Choroid plexus epithelial cell (primary cell): ENCODE results near the gene ZKSCAN8.

Experiments used
- DNase-seq: peaks from one replicate; pipeline ENCODE4 v3.0.0-alpha.2; 2010; ENCODE audit warnings: low read depth
- H3K4me3 ChIP-seq: 2 replicates; pipeline ENCODE4 v1.5.1; 2011; ENCODE audit warnings: low read depth, mild to moderate bottlenecking, control low read depth, low read length, moderate library complexity
- TF ChIP-seq, protein P1 (sequence below): conservative IDR thresholded peaks from 2 replicates; pipeline ENCODE4 v1.5.1; 2011; ENCODE audit warnings: low read depth, mild to moderate bottlenecking, control low read depth, inconsistent platforms, low read length, moderate library complexity

ZKSCAN8 gene

GRCh38 chr6:28205879-28206278 is 64.2 kb downstream of the ZKSCAN8 start:
- no peak overlapping the region for H3K4me3 ChIP-seq
- no peak for DNase-seq
- TF ChIP-seq, protein P1, sequence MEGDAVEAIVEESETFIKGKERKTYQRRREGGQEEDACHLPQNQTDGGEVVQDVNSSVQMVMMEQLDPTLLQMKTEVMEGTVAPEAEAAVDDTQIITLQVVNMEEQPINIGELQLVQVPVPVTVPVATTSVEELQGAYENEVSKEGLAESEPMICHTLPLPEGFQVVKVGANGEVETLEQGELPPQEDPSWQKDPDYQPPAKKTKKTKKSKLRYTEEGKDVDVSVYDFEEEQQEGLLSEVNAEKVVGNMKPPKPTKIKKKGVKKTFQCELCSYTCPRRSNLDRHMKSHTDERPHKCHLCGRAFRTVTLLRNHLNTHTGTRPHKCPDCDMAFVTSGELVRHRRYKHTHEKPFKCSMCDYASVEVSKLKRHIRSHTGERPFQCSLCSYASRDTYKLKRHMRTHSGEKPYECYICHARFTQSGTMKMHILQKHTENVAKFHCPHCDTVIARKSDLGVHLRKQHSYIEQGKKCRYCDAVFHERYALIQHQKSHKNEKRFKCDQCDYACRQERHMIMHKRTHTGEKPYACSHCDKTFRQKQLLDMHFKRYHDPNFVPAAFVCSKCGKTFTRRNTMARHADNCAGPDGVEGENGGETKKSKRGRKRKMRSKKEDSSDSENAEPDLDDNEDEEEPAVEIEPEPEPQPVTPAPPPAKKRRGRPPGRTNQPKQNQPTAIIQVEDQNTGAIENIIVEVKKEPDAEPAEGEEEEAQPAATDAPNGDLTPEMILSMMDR, result no peak

GRCh38 chr6:28206527-28206926 is 64.8 kb downstream of the ZKSCAN8 start:
- TF ChIP-seq, protein P1, result no peak
- H3K4me3 ChIP-seq, result no peak overlapping the region
- no peak for DNase-seq

- no peak for DNase-seq
- H3K4me3 ChIP-seq, result peak overlapping the region; percentile 51
- TF ChIP-seq, protein P1, result no peak
Observed at GRCh38 chr6:28206928-28207509, 65.3 kb downstream of the ZKSCAN8 start.

DNA sequence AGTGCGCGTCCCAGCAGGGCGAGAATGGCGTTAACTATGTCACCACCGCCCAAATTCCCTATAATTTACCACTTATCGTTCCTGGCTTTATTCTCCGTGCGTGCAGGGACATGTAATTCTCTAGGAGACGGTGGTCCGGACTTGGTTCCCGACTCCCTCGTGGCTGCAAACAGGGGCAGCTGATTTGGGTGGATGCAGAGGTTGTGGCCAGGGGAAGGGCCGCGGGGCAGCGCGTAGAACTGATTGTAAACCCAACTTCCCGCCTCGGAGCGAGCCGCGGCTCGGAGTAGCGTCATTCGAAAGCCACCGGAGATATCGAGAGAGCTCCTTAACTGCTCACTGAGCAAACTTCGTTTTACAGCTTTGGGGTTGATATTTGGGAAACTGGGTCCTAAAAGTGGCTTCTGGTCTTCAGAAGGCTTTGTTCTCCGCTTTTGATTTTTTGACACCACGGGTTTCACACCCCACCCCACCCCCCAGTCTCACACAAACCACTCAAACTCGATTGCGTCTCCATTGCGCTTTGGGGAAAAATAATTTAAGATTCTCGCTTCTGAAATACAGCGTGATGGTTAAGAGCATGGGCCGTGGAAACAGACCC is 65.9 kb downstream of the ZKSCAN8 start:
- TF ChIP-seq, protein P1, result no peak
- peak; percentile 25 for DNase-seq
- peak overlapping the region; percentile 51 for H3K4me3 ChIP-seq

DNA sequence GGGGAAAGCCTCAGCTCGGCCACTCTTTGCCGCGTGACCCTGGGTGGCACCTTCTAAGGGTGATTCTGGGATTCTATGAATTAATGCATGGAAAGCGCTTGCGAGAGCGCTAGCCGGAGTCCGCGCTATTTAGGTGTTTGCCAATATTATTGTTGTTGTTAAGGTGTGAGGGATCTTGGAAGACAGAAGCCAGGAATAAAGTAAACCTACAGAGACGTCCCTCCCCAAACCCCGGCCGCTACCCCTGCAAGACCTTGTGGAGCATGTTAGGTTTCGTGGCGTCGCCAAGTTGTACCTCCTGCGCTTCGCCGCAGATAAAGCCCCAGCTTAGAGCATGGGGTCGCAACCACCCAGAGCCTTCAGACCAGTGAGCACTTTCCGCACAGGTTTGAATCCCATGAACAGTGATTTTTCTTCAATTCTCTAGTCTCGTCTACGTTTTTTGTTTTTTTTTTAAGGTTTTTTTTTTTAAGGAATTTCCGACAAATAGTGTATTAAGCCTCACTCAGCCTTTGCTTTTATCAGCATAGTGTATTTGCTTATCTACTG is 66.5 kb downstream of the ZKSCAN8 start:
- no peak for DNase-seq
- peak overlapping the region; percentile 51 for H3K4me3 ChIP-seq
- TF ChIP-seq, protein P1, result no peak
